Suprapubic skin (tissue), 4 donors: Measurements from ENCODE around the gene GMPR. TPM values are rescaled to one million over a fixed set of nuclear protein-coding genes. Genes with fewer than 3 reads are reported as not detected.

ENCODE experiments used
- DNase-seq, 2 donors: peaks; one replicate each; pipeline ENCODE4 v3.0.0-alpha.2; 2019; ENCODE audit warnings: low spot score in 2 of 2
- H3K27ac ChIP-seq: fragments of 200-600 bp; sonication (generic); one replicate; pipeline ENCODE4 v1.5.1; 2019
- H3K27me3 ChIP-seq: fragments of 200-600 bp; sonication (generic); one replicate; pipeline ENCODE4 v1.5.1; 2019
- H3K36me3 ChIP-seq: fragments of 200-600 bp; sonication (generic); one replicate; pipeline ENCODE4 v1.5.1; 2019
- H3K4me1 ChIP-seq: fragments of 200-600 bp; sonication (generic); one replicate; pipeline ENCODE4 v1.5.1; 2019
- H3K4me3 ChIP-seq: fragments of 200-600 bp; sonication (generic); one replicate; pipeline ENCODE4 v1.5.1; 2019; ENCODE audit warnings: mild to moderate bottlenecking
- H3K9me3 ChIP-seq: fragments of 200-600 bp; sonication (generic); one replicate; pipeline ENCODE4 v1.5.1; 2019
- EP300 ChIP-seq: sonication (generic); formaldehyde crosslinking; IDR thresholded peaks from one replicate; pipeline ENCODE4 v1.6.1; 2017; ENCODE audit warnings: antibody characterized with exemption
- POLR2A ChIP-seq, 2 donors: fragments of 450-650 bp; IDR thresholded peaks; one replicate each; pipeline ENCODE4 v1.6.1; 2017; ENCODE audit warnings: antibody characterized with exemption in 2 of 2, mild to moderate bottlenecking in 2 of 2, moderate library complexity in 2 of 2
- POLR2AphosphoS5 ChIP-seq, 3 donors: sonication (generic); formaldehyde crosslinking; IDR thresholded peaks; one replicate each; pipeline ENCODE4 v1.6.1; 2017; ENCODE audit warnings: antibody characterized with exemption in 3 of 3
- WGBS: methylation state at CpG from one replicate; pipeline ENCODE4 v1.1.5; 2018; 5-methylcytosine and 5-hydroxymethylcytosine counted together
- total RNA-seq, 4 donors: library from RNA; depleted of rRNA; stranded (reverse); fragments of >200 nt; gene quantifications; one replicate each; pipeline ENCODE4 v1.1.0, GENCODE V29; 2016
- TF ChIP-seq, protein P1 (sequence below), 2 donors: fragments of 200-600 bp in 1 of 2; fragments of 450-650 bp in 1 of 2; sonication (generic) in 1 of 2; IDR thresholded peaks; one replicate each; pipeline ENCODE4 v1.5.1; 2016 to 2019; ENCODE audit warnings: antibody characterized with exemption in 2 of 2, mild to moderate bottlenecking in 1 of 2, moderate library complexity in 1 of 2

The GMPR gene
- total RNA-seq, 4 donors from 2014 or later: 4.9 to 16.4 (median 12.9) TPM

DNA sequence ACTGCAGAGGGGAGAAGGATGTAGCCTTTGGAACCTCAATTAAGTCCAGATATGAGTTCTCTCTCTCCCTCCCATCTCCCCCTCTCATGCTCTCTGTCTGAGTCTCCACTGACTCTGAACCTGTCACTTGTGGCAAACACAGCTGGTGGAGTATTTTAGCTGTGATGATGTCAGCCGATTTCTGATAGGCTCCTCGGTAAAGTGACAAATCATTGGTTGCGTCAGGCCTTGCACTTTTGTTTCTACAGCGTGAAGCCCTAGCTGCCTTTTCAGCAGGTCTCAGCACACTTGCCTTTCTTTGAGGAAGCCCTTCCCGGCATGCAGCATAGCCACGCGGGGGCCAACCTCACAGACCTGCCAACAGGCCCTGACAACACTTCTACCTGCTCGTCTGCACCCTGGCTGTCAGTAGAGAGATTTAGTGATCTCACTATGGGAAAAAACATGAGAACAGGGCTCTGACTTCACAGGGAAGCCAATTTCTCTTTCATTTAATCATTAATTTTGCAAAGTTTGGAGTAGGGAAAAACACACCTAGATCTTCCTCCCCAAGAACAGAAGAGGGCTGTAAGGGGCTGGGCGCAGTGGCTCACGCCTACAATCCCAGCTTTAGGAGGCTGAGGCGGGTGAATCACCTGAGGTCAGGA lies 84.4 kb downstream of the GMPR start:
- DNase-seq: no peak
- H3K9me3 ChIP-seq: no peaks in the 10 kb centered on the region
- peaks cover 21% of the 10 kb centered on the region for H3K36me3 ChIP-seq
- H3K4me1 ChIP-seq: peaks cover 52% of the 10 kb centered on the region
- H3K4me3 ChIP-seq: no peak overlapping the region
- H3K27ac ChIP-seq: peak overlapping the region; percentile 62
- WGBS: 54% methylated on average over 11 of the region's 11 CpGs
- H3K27me3 ChIP-seq: no peaks in the 10 kb centered on the region
- TF ChIP-seq POLR2A (IDR thresholded peaks at IDR 0.05) (no peak), EP300 (no peak), POLR2AphosphoS5 (IDR thresholded peaks at IDR 0.05) (no peak)
- TF ChIP-seq, protein P1, sequence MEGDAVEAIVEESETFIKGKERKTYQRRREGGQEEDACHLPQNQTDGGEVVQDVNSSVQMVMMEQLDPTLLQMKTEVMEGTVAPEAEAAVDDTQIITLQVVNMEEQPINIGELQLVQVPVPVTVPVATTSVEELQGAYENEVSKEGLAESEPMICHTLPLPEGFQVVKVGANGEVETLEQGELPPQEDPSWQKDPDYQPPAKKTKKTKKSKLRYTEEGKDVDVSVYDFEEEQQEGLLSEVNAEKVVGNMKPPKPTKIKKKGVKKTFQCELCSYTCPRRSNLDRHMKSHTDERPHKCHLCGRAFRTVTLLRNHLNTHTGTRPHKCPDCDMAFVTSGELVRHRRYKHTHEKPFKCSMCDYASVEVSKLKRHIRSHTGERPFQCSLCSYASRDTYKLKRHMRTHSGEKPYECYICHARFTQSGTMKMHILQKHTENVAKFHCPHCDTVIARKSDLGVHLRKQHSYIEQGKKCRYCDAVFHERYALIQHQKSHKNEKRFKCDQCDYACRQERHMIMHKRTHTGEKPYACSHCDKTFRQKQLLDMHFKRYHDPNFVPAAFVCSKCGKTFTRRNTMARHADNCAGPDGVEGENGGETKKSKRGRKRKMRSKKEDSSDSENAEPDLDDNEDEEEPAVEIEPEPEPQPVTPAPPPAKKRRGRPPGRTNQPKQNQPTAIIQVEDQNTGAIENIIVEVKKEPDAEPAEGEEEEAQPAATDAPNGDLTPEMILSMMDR (IDR thresholded peaks at IDR 0.05): no peak

DNA sequence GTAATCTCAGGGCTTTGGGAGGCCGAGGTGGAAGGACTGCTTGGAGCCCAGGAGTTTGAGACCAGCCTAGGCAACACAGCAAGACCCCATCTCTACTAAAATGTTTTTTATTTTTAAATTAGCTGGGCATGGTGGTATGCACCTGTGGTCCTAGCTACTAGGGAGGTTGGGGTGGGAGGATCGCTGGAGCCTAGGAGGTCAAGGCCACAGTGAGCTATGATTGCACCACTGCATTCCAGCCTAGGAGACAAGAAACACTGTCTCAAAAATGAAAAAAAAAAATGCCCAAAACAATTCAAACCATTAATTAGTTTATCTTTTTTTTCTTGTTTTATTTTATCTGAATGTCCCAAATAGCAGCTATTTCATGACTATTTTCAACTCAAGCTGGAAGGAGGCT lies 85.8 kb downstream of the GMPR start:
- Histone ChIP-seq H3K9me3 (no peaks in the 10 kb centered on the region), H3K36me3 (peaks cover 25% of the 10 kb centered on the region), H3K4me1 (peaks cover 41% of the 10 kb centered on the region), H3K27me3 (no peaks in the 10 kb centered on the region), H3K27ac (no peak overlapping the region), H3K4me3 (no peak overlapping the region)
- no peak for DNase-seq
- TF ChIP-seq EP300 (no peak), POLR2A (IDR thresholded peaks at IDR 0.05) (no peak), POLR2AphosphoS5 (IDR thresholded peaks at IDR 0.05) (no peak)
- TF ChIP-seq, protein P1 (IDR thresholded peaks at IDR 0.05): no peak
- WGBS: 94% methylated on average over 2 of the region's 2 CpGs

DNA sequence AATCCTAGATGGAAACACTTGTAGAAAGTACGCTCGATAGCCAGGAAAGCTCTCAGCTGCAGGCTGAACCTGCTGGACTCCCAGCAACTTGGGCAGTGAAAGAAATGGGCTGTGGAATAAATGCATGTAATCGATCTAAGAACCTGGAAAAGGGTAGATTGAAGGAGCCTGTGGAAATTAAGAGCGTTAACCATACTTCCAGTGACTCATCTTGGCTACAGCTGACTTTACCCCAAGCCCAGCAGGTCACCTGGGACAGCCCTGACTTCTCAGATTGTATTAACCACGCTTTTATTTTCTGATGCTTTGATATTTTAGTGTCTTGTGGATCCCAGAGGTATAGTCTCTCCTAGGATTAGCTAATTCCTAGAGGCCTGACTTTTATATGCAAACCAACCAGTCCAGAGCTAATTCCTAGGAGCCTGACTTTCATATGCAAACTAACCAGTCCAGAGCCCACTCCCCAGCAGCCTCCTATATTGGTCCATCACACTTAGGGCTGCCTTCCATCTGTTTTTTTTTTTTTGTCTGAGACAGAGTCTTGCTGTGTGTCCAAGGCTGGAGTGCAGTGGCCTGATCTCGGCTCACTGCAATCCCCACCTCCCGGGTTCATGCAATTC lies 86.3 kb downstream of the GMPR start:
- 87% methylated on average over 7 of the region's 7 CpGs for WGBS
- peaks cover 35% of the 10 kb centered on the region for H3K4me1 ChIP-seq
- no peak overlapping the region for H3K4me3 ChIP-seq
- H3K36me3 ChIP-seq: peaks cover 25% of the 10 kb centered on the region
- H3K27me3 ChIP-seq: no peaks in the 10 kb centered on the region
- TF ChIP-seq POLR2A (IDR thresholded peaks at IDR 0.05) (no peak), POLR2AphosphoS5 (IDR thresholded peaks at IDR 0.05) (no peak), EP300 (no peak)
- TF ChIP-seq, protein P1 (IDR thresholded peaks at IDR 0.05): no peak
- H3K9me3 ChIP-seq: no peaks in the 10 kb centered on the region
- no peak for DNase-seq
- H3K27ac ChIP-seq: no peak overlapping the region

DNA sequence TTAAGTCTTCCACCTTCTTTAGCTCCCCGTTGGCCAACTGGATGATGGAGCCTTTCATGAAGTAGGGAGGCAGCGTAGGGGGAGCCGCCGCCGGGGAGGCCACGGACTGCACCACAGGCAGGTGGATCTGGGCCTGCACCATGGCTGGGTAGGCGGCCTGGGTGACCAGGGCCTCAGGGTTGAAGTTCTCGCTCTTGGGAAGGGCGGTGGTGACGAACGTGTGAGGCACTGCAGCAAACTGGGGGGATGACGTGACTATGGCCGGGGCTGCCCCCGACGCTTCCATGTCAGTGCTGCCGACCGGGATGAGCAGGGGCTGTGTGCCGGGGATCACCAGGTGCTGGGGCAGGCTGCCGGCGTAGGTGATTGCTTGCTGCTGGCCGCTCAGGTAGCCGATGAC lies 88.1 kb downstream of the GMPR start:
- Histone ChIP-seq H3K27me3 (no peaks in the 10 kb centered on the region), H3K27ac (no peak overlapping the region), H3K36me3 (peaks cover 25% of the 10 kb centered on the region), H3K9me3 (no peaks in the 10 kb centered on the region), H3K4me3 (no peak overlapping the region), H3K4me1 (peaks cover 21% of the 10 kb centered on the region)
- no peak for DNase-seq
- 95% methylated on average over 22 of the region's 22 CpGs for WGBS
- TF ChIP-seq POLR2AphosphoS5 (IDR thresholded peaks at IDR 0.05) (no peak), POLR2A (IDR thresholded peaks at IDR 0.05) (no peak), EP300 (no peak)
- TF ChIP-seq, protein P1 (IDR thresholded peaks at IDR 0.05): no peak

DNA sequence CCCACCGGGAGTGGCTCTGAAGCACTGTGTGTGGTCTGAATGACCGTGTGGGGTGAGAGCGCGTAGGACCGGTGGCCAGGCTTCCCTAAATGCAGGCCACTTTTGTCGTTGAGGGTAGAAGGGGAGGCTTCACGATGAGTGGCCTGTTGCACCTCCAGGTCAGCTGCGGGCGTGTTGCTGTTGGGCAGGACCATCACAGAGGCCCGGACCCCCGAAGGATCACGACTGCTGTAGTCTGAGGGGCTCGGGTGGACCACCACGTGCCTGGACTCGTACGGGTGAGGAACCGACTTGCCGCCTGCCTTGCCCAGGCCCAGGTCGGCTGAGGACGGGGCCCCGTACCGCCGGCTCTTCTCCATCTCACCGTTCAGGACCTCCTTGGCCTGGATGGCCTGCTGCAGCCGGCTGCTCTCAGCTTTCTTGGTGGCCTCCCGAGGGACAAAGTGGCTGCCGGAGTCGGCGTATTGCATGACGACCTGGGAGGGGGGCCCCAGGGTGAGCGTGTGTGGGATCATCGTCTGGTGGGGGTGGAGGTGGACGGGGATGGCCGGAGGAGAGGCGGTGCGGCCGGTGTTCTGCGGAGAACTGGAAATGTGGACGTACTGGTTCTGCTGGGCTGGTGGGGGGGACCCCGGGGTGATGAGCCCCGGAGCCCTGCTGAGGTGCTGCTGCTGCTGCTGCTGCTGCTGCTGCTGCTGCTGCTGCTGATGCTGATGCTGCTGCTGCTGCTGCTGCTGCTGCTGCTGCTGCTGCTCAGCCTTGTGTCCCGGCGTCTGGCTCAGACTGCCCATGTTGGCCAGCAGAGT lies 88.8 kb downstream of the GMPR start:
- Histone ChIP-seq H3K4me1 (peaks cover 22% of the 10 kb centered on the region), H3K9me3 (no peaks in the 10 kb centered on the region), H3K4me3 (no peak overlapping the region), H3K36me3 (peaks cover 25% of the 10 kb centered on the region), H3K27me3 (no peaks in the 10 kb centered on the region), H3K27ac (no peak overlapping the region)
- TF ChIP-seq POLR2A (IDR thresholded peaks at IDR 0.05) (no peak), POLR2AphosphoS5 (IDR thresholded peaks at IDR 0.05) (no peak), EP300 (no peak)
- TF ChIP-seq, protein P1 (IDR thresholded peaks at IDR 0.05): no peak
- no peak for DNase-seq
- 94% methylated on average over 28 of the region's 43 CpGs for WGBS
